ENCODE measurements around the gene TGFB3.

The TGFB3 gene

GRCh38 chr14:75910048-75910447 is 71.7 kb downstream of the TGFB3 start:
- no peaks in the 10 kb centered on the region for H3K36me3 Mint-ChIP-seq
- no peak for DNase-seq (ENCODE audit: low spot score in 2 of 2)

GRCh38 chr14:75909630-75910029 is 72.2 kb downstream of the TGFB3 start:
- no peak overlapping the region for H3K4me3 Mint-ChIP-seq
- no peak for DNase-seq (ENCODE audit: low spot score in 2 of 2)
- H3K36me3 Mint-ChIP-seq = no peaks in the 10 kb centered on the region
- ATAC-seq = no peak
- H3K27ac Mint-ChIP-seq = no peak overlapping the region
- no peaks in the 10 kb centered on the region for H3K9me3 Mint-ChIP-seq
- H3K4me1 Mint-ChIP-seq = no peaks in the 10 kb centered on the region

More at GRCh38 chr14:75910048-75910447, 71.7 kb downstream of the TGFB3 start:
- no peaks in the 10 kb centered on the region for H3K9me3 Mint-ChIP-seq
- H3K27ac Mint-ChIP-seq = no peak overlapping the region
- H3K4me1 Mint-ChIP-seq = no peaks in the 10 kb centered on the region
- H3K4me3 Mint-ChIP-seq = no peak overlapping the region
- no peak for ATAC-seq

Measured in stimulated activated effector memory CD8-positive, alpha-beta T cell treated with anti-CD3 and anti-CD28 coated beads, Interleukin-12 subunit alpha, Interleukin-12 subunit beta, amount 100 ng/mL, for 72 hours (primary cell).